Nasal cavity respiratory epithelium epithelial cell of viscerocranial mucosa (primary cell): Measurements from ENCODE around the gene SPACA9. TPM values are rescaled to one million over a fixed set of nuclear protein-coding genes. Genes with fewer than 3 reads are reported as not detected.

Experiments used
- total RNA-seq: library from RNA; depleted of rRNA; stranded (reverse); fragments of >200 nt; gene quantifications from 2 replicates; pipeline ENCODE4 v1.2.3, GENCODE V29; 2014

Gene SPACA9
- total RNA-seq = 1.4 and 2.8 TPM in 2 replicates

DNA sequence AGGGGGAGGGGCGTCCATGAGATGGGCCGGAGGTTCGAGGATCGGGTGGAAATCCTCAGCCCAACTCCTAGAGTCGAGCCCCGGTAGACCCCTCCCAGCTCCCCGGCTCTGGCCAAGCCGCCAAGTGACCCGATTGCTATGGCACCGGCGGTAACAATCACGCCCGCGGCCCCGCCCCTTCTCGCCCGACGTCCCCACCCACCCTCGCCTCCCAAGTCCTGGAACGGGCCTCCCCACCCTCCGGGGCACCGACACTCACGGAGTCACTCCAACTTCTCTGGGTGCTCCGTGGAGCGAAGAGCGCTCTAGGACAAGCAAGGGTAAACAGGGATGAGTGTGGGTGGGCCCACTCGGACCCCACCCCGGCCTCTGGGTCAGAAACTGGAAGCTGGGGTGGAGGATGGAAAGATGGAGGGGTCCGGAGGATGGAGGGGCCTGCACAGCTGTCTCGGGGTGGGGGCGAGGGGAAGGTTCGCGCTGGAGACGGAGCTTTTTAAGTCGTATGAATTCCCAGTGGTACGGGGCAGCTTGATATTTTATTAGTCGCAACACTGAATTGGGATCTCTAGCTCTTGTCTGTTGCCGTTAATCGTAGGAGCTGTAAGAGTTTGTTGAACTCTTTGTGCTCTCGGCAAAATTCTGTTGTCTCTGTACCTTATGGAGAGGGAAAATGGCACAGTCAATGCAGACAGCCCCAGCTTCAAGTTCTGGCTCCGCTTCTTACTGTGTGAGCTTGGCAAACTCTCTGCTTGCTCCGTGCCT is at the start of gene SPACA9:
TSS of gene SPACA9 (plus strand) at position 204 of the 762 bp plus-strand sequence. CDS start 5,050 bp downstream, outside the sequence.

DNA sequence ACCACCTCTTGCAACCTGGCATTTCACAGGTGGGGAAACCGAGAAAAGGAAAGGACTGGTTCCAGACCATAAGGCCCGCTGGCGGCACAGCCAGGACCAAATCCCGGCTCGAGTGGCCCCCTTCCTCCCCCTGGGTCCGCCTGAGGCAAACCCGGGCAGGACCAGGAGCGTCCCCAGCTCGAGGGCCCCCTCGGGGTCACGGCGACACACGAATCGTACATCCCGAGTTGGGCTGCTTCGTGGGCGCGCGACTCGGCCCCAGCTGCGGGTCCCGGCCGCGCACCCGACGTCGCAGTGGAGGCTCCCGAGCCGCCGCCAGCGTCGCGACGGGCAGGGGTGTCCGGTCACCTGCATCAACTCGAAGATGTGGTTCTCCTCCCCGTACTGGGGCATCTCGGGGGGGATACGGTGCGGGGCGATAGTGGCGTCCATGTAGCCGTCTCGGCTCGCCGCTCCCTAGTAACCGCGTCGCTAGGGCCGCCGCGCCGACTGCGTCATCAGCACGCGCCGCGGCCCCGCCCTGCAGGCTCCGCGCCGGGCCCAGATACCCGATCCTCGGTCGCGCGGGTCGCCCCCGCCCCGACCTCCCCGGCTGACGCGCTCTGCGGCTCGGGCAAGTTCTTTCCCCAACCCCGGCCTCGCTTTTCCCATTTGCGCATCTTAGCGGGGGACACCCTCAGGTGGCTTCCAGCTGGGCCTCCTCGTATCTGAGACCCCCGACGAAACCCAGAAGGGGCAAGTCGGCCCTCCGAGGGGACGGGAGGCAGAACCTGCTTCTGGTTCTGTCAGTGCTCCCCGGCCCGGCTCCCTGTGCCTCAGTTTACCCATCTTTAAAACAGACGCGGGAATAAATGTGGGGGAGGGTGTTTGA is 639 bp upstream of the SPACA9 start, which contains the start of gene AK8:
TSS of gene AK8 (minus strand) at position 461 of the 871 bp plus-strand sequence. CDS start at position 432, 29 bp downstream.

Other genes starting within 250 kb of the SPACA9 start
- 18.5 and 26.9 TPM in 2 replicates for gene DDX31, start 208.9 kb upstream of the SPACA9 start, total RNA-seq
- gene GTF3C4, start 208.4 kb upstream of the SPACA9 start, total RNA-seq = 15.0 and 22.4 TPM in 2 replicates
- 0.21 and 0.34 TPM in 2 replicates for gene AK8, start 614 bp upstream of the SPACA9 start, total RNA-seq
- gene TSC1, start 65.7 kb downstream of the SPACA9 start, total RNA-seq = 14.7 and 39.9 TPM in 2 replicates
- gene GFI1B, start 99.8 kb downstream of the SPACA9 start, total RNA-seq = not detected in 2 replicates
- gene GTF3C5, start 152.1 kb downstream of the SPACA9 start, total RNA-seq = 25.6 and 32.1 TPM in 2 replicates
- gene CEL, start 183.1 kb downstream of the SPACA9 start, total RNA-seq = 0.34 and 5.8 TPM in 2 replicates
- 15.4 and 35.7 TPM in 2 replicates for gene RALGDS, start 242.3 kb downstream of the SPACA9 start, total RNA-seq